GM18517 (cell line): ENCODE results near the gene TANC1.

Experiments used
- ATAC-seq: cut with Tn5 transposase; IDR thresholded peaks from one replicate; pipeline ENCODE4 v1.9.1; 2021; ENCODE audit warnings: mild to moderate bottlenecking, moderate library complexity; ENCODE audit not compliant: unreplicated experiment

Gene TANC1

GRCh38 chr2:158960193-158960592 is 8.2 kb upstream of the TANC1 start:
- ATAC-seq: no peak

- ATAC-seq: no peak
Observed at GRCh38 chr2:158962074-158962473, 6.4 kb upstream of the TANC1 start.

GRCh38 chr2:158963071-158963470 is 5.4 kb upstream of the TANC1 start:
- ATAC-seq: no peak

- no peak for ATAC-seq
Observed at GRCh38 chr2:158965107-158965506, 3.3 kb upstream of the TANC1 start.

GRCh38 chr2:158965641-158966040 is 2.8 kb upstream of the TANC1 start:
- no peak for ATAC-seq

GRCh38 chr2:158966312-158966711 is 2.1 kb upstream of the TANC1 start:
- ATAC-seq: no peak

GRCh38 chr2:158967114-158967730 is 1.2 kb upstream of the TANC1 start:
- no peak for ATAC-seq

- no peak for ATAC-seq
Observed at GRCh38 chr2:158967731-158968395, 577 bp upstream of the TANC1 start.

GRCh38 chr2:158969162-158969714 is 798 bp downstream of the TANC1 start:
- peak; percentile 7 for ATAC-seq

- no peak for ATAC-seq
Observed at GRCh38 chr2:158969715-158970240, 1.3 kb downstream of the TANC1 start.

- ATAC-seq: no peak
Observed at GRCh38 chr2:158970241-158970751, 1.9 kb downstream of the TANC1 start.

- ATAC-seq: no peak
Observed at GRCh38 chr2:158973116-158973956, 4.9 kb downstream of the TANC1 start.

- ATAC-seq: no peak
Observed at GRCh38 chr2:158975271-158975921, 7.0 kb downstream of the TANC1 start.

- no peak for ATAC-seq
Observed at GRCh38 chr2:158979772-158980171, 11.3 kb downstream of the TANC1 start.

- no peak for ATAC-seq
Observed at GRCh38 chr2:158984604-158985135, 16.2 kb downstream of the TANC1 start.

GRCh38 chr2:158988501-158988900 is 20.1 kb downstream of the TANC1 start:
- no peak for ATAC-seq

- no peak for ATAC-seq
Observed at GRCh38 chr2:158989165-158989564, 20.7 kb downstream of the TANC1 start.

- ATAC-seq: no peak
Observed at GRCh38 chr2:158990397-158991214, 22.2 kb downstream of the TANC1 start.

- no peak for ATAC-seq
Observed at GRCh38 chr2:158993030-158993429, 24.6 kb downstream of the TANC1 start.
